ENCODE data around the gene CPEB4. TPM values are rescaled to one million over a fixed set of nuclear protein-coding genes. Genes with fewer than 3 reads are reported as not detected.

The CPEB4 gene
- total and polyA plus RNA-seq, 2 of the 8 experiments (the other 6 are each of a cell fraction or from before 2014, with no cell fraction given), result 8.4 to 13.4 TPM

GRCh38 chr5:173946323-173946722 is 58.2 kb downstream of the CPEB4 start:
- no peak overlapping the region for H3K4me2 ChIP-seq (ENCODE audit: insufficient read depth in 1 of 2, low read depth in 2 of 2, low read length in 2 of 2)
- H3K4me1 ChIP-seq (replicated peaks in 1 of 4; ENCODE audit: control insufficient read depth in 3 of 4, insufficient read depth in 4 of 4, low read length in 3 of 4), result peaks cover 0 to 5% (median 3%) of the 10 kb centered on the region in 4 experiments; a peak in 4 of 7 replicates
- H2BK5ac ChIP-seq (ENCODE audit: low read depth, low read length), result no peak overlapping the region
- no peak overlapping the region for H3K4ac ChIP-seq (replicated peaks; ENCODE audit: insufficient read length, low read depth, low read length)
- WGBS, 2 experiments (ENCODE audit: extremely low coverage in 1 of 2, insufficient coverage in 1 of 2, insufficient read length in 1 of 2, insufficient replicate concordance in 2 of 2, low coverage in 1 of 2, low lambda C conversion rate in 2 of 2, missing lambda C conversion rate in 1 of 2), result 98% methylated on average over 2 of the region's 2 CpGs; no CpG with 5 or more reads in 1 of the 2 experiments
- H3K27me3 ChIP-seq (replicated peaks in 1 of 4; ENCODE audit: control insufficient read depth in 3 of 4, extremely low read depth in 1 of 4, insufficient read depth in 3 of 4, low read length in 3 of 4), result no peaks in the 10 kb centered on the region
- no peak overlapping the region for H2BK120ac ChIP-seq (replicated peaks; ENCODE audit: low read depth, low read length)
- DNase-seq (ENCODE audit: low read depth in 1 of 2, low spot score in 2 of 2) (no peak), FAIRE-seq (no peak)
- H2AK5ac ChIP-seq (ENCODE audit: low read depth, low read length), result no peak overlapping the region
- H2AFZ ChIP-seq (ENCODE audit: low read length), result no peak overlapping the region
- H4K91ac ChIP-seq (replicated peaks; ENCODE audit: insufficient read length, low read length), result no peak overlapping the region
- H3K23me2 ChIP-seq (ENCODE audit: low read depth, low read length), result no peaks in the 10 kb centered on the region; the same call in 1 of the 2 replicates
- H2BK12ac ChIP-seq (ENCODE audit: low read depth, low read length), result no peak overlapping the region
- H3K4me3 ChIP-seq (ENCODE audit: extremely low read depth in 1 of 4, insufficient read depth in 2 of 4, low read depth in 3 of 4, low read length in 4 of 4), result no peak overlapping the region
- no peak overlapping the region for H3K27ac ChIP-seq (ENCODE audit: low read depth, low read length)
- H3K23ac ChIP-seq (ENCODE audit: insufficient read length), result no peak overlapping the region
- H4K8ac ChIP-seq (ENCODE audit: extremely low read depth, insufficient read depth, low read length), result no peak overlapping the region
- H3K9ac ChIP-seq (replicated peaks in 1 of 4; ENCODE audit: extremely low read depth in 1 of 4, low read depth in 3 of 4, low read length in 3 of 4), result no peak overlapping the region
- no peaks in the 10 kb centered on the region for H3K79me1 ChIP-seq (ENCODE audit: low read depth, low read length)
- H3K9me3 ChIP-seq (ENCODE audit: insufficient read depth in 2 of 2, low read depth in 1 of 2, low read length in 1 of 2), result no peaks in the 10 kb centered on the region
- H3K14ac ChIP-seq (ENCODE audit: insufficient read length), result no peak overlapping the region
- H3K56ac ChIP-seq (replicated peaks; ENCODE audit: insufficient read length, low read depth, low read length), result no peak overlapping the region
- no peak overlapping the region for H3K18ac ChIP-seq (ENCODE audit: extremely low read depth, low read length)
- H4K5ac ChIP-seq (ENCODE audit: insufficient read length, low read depth, low read length), result no peak overlapping the region
- TF ChIP-seq SIN3A (conservative IDR thresholded peaks at IDR 0.05 in 1 of 2, IDR thresholded peaks at IDR 0.05 in 1 of 2; ENCODE audit: low read depth in 1 of 2, low read length in 2 of 2), result no peak
- TF ChIP-seq EP300 (IDR thresholded peaks at IDR 0.05; ENCODE audit: borderline replicate concordance in 1 of 2, low read depth in 2 of 2, low read length in 2 of 2), result no peak
- no peak for TF ChIP-seq ASH2L (IDR thresholded peaks at IDR 0.05; ENCODE audit: low read length)
- no peaks in the 10 kb centered on the region for H3K79me2 ChIP-seq (ENCODE audit: control insufficient read depth in 1 of 2, insufficient read depth in 2 of 2, low read length in 2 of 2)
- H4K20me1 ChIP-seq (replicated peaks in 1 of 2; ENCODE audit: control insufficient read depth in 1 of 2, insufficient read depth in 2 of 2, low read length in 2 of 2), result no peaks in the 10 kb centered on the region
- H2BK15ac ChIP-seq (ENCODE audit: low read length), result no peak overlapping the region
- CTCF ChIA-PET (ENCODE audit: partially characterized antibody), result interaction anchor here (1.2 to 2.2 kb wide), 2 partner anchors 21 to 59 kb away, joined by 3 to 10 read pairs; partner anchors contain the start of gene CPEB4
- POLR2A ChIA-PET (ENCODE audit: partially characterized antibody), result interaction anchor here (1.4 to 10.3 kb wide), 2 partner anchors 16 to 22 kb away, joined by 3 to 64 read pairs; no protein-coding TSS in a partner anchor
- peaks cover 0 to 18% (median 5%) of the 10 kb centered on the region in 4 experiments; a peak in 5 of 8 replicates for H3K36me3 ChIP-seq (ENCODE audit: control insufficient read depth in 2 of 4, insufficient read depth in 4 of 4, low read length in 3 of 4)
- H2BK20ac ChIP-seq (ENCODE audit: low read length), result no peak overlapping the region

Measured in H1 (cell line).